RWPE2 (cell line): Measurements from ENCODE around the gene PNMA8B.
A peak's percentile ranks its signal among the peaks of the same experiment; 100 is the strongest.

Source experiments
- ATAC-seq: fragments of 200-7000 bp; cut with Tn5 transposase; 3 replicates; pipeline ENCODE4 v1.9.1; 2021; ENCODE audit warnings: low read depth
- DNase-seq: peaks from one replicate; pipeline ENCODE4 v3.0.0-alpha.2; 2020; ENCODE audit warnings: low spot score
- H3K27ac ChIP-seq: fragments of 450-650 bp; 2 replicates; pipeline ENCODE4 v1.5.1; 2017; ENCODE audit warnings: mild to moderate bottlenecking; ENCODE audit not compliant: poor library complexity, severe bottlenecking
- H3K27me3 ChIP-seq: fragments of 250-450 bp; sonication (Bioruptor Pico); 2 replicates; pipeline ENCODE4 v1.5.1; 2021; ENCODE audit warnings: mild to moderate bottlenecking, moderate library complexity; ENCODE audit not compliant: insufficient read depth, poor library complexity, severe bottlenecking
- H3K36me3 ChIP-seq: fragments of 250-450 bp; sonication (Bioruptor Pico); 2 replicates; pipeline ENCODE4 v1.5.1; 2020; ENCODE audit warnings: low read depth, mild to moderate bottlenecking, moderate library complexity
- H3K4me1 ChIP-seq: fragments of 250-450 bp; sonication (Bioruptor Pico); 2 replicates; pipeline ENCODE4 v1.5.1; 2021; ENCODE audit warnings: mild to moderate bottlenecking, moderate library complexity; ENCODE audit not compliant: insufficient read depth, poor library complexity, severe bottlenecking
- H3K4me3 ChIP-seq: fragments of 250-450 bp; sonication (Bioruptor Pico); 2 replicates; pipeline ENCODE4 v1.5.1; 2021; ENCODE audit warnings: mild to moderate bottlenecking, moderate library complexity; ENCODE audit not compliant: severe bottlenecking
- H3K9me3 ChIP-seq: fragments of 250-450 bp; sonication (Bioruptor Pico); 2 replicates; pipeline ENCODE4 v1.5.1; 2021; ENCODE audit warnings: mild to moderate bottlenecking, moderate library complexity; ENCODE audit not compliant: severe bottlenecking
- CTCF ChIP-seq: fragments of 450-650 bp; IDR thresholded peaks from one replicate; pipeline ENCODE4 v1.5.1; 2017; ENCODE audit warnings: mild to moderate bottlenecking, moderate library complexity; ENCODE audit not compliant: poor library complexity, severe bottlenecking

PNMA8B gene

GRCh38 chr19:46450737-46451136 lies 44.9 kb downstream of the PNMA8B start:
- no peaks in the 10 kb centered on the region for H3K27me3 ChIP-seq
- no peaks in the 10 kb centered on the region for H3K36me3 ChIP-seq
- H3K4me1 ChIP-seq, result peaks cover 26% of the 10 kb centered on the region
- H3K4me3 ChIP-seq, result no peak overlapping the region
- no peak for TF ChIP-seq CTCF
- H3K27ac ChIP-seq, result peak overlapping the region; percentile 68
- H3K9me3 ChIP-seq, result no peaks in the 10 kb centered on the region
- ATAC-seq, result no peak
- no peak for DNase-seq

DNA sequence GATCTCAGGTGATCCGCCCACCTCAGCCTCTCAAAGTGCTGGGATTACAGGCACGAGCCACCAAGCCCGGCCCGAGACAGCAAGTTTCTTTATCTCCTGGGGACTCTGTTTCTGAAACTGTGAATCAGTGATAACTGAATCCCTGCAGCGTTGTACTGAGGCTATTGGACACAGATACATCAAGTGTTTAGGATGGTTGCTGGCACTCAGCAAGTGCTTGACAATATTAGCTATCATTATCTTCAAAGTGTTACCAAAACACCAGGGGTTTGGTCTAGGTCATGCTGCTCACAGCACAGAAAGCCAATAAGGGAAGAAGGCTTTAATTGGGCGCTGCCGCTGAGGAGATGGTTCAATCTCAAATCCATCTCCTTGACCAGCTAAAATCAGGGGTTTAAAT lies 46.4 kb downstream of the PNMA8B start:
- no peaks in the 10 kb centered on the region for H3K27me3 ChIP-seq
- ATAC-seq (no peak), DNase-seq (no peak)
- no peaks in the 10 kb centered on the region for H3K36me3 ChIP-seq
- no peaks in the 10 kb centered on the region for H3K9me3 ChIP-seq
- H3K27ac ChIP-seq, result no peak overlapping the region
- no peak for TF ChIP-seq CTCF
- H3K4me3 ChIP-seq, result no peak overlapping the region
- H3K4me1 ChIP-seq, result peaks cover 24% of the 10 kb centered on the region

GRCh38 chr19:46448601-46449000 lies 47.1 kb downstream of the PNMA8B start:
- no peak overlapping the region for H3K27ac ChIP-seq
- ATAC-seq, result no peak
- TF ChIP-seq CTCF, result no peak
- H3K4me1 ChIP-seq, result peaks cover 18% of the 10 kb centered on the region
- H3K36me3 ChIP-seq, result no peaks in the 10 kb centered on the region
- H3K9me3 ChIP-seq, result no peaks in the 10 kb centered on the region
- no peaks in the 10 kb centered on the region for H3K27me3 ChIP-seq
- no peak for DNase-seq
- H3K4me3 ChIP-seq, result no peak overlapping the region

- DNase-seq (no peak), ATAC-seq (no peak)
- H3K4me3 ChIP-seq, result no peak overlapping the region
- no peak for TF ChIP-seq CTCF
- H3K27me3 ChIP-seq, result no peaks in the 10 kb centered on the region
- H3K4me1 ChIP-seq, result peaks cover 20% of the 10 kb centered on the region
- no peak overlapping the region for H3K27ac ChIP-seq
- no peaks in the 10 kb centered on the region for H3K36me3 ChIP-seq
- no peaks in the 10 kb centered on the region for H3K9me3 ChIP-seq
Measured at GRCh38 chr19:46447824-46448223, 47.8 kb downstream of the PNMA8B start.

GRCh38 chr19:46447006-46447405 lies 48.7 kb downstream of the PNMA8B start:
- Histone ChIP-seq H3K27me3 (no peaks in the 10 kb centered on the region), H3K9me3 (no peaks in the 10 kb centered on the region), H3K27ac (no peak overlapping the region), H3K36me3 (no peaks in the 10 kb centered on the region), H3K4me3 (no peak overlapping the region), H3K4me1 (peaks cover 28% of the 10 kb centered on the region)
- ATAC-seq (no peak), DNase-seq (no peak)
- no peak for TF ChIP-seq CTCF
